ENCODE results near the gene TMEM19. TPM values are rescaled to one million over a fixed set of nuclear protein-coding genes. Genes with fewer than 3 reads are reported as not detected.

The TMEM19 gene
- total RNA-seq, 1 experiment from 2014 or later, result 34.6 TPM

- Histone ChIP-seq H3K27ac (no peak overlapping the region), H3K4me1 (0 out of 2 replicates have a peak, but pooled peaks cover 2% of the 10 kb centered on the region), H3K4me3 (no peak overlapping the region), H3K36me3 (no peaks in the 10 kb centered on the region), H3K9me3 (replicated peaks) (no peaks in the 10 kb centered on the region), H3K27me3 (no peaks in the 10 kb centered on the region)
- DNase-seq, result no peak
These were observed 63.8 kb downstream of the TMEM19 start for GRCh38 chr12:71749666-71750065.

GRCh38 chr12:71752891-71753290, 67.0 kb downstream of the TMEM19 start:
- no peak overlapping the region for H3K27ac ChIP-seq
- no peaks in the 10 kb centered on the region for H3K4me1 ChIP-seq
- H3K27me3 ChIP-seq, result no peaks in the 10 kb centered on the region
- no peaks in the 10 kb centered on the region for H3K9me3 ChIP-seq (replicated peaks)
- peaks cover 16% of the 10 kb centered on the region; the same call in 1 of the 2 replicates for H3K36me3 ChIP-seq
- no peak overlapping the region for H3K4me3 ChIP-seq
- no peak for DNase-seq

Other genes starting within 250 kb of the TMEM19 start
- gene LGR5, start 246.3 kb upstream of the TMEM19 start, total RNA-seq (2014; rRNA removed; shearing (Covaris generic)), result 5.1 and 6.4 TPM in 2 replicates
- gene ZFC3H1, start 22.2 kb upstream of the TMEM19 start, total RNA-seq (2014; rRNA removed; shearing (Covaris generic)), result 15.4 and 24.5 TPM in 2 replicates
- gene THAP2, start 21.8 kb upstream of the TMEM19 start, total RNA-seq (2014; rRNA removed; shearing (Covaris generic)), result 5.6 and 7.2 TPM in 2 replicates
- 32.3 and 34.5 TPM in 2 replicates for gene RAB21, start 68.8 kb downstream of the TMEM19 start, total RNA-seq (2014; rRNA removed; shearing (Covaris generic))
- 23.8 and 26.5 TPM in 2 replicates for gene TBC1D15, start 153.7 kb downstream of the TMEM19 start, total RNA-seq (2014; rRNA removed; shearing (Covaris generic))